ENCODE data around the gene GNAQ.

- TF ChIP-seq CTCF (IDR thresholded peaks at IDR 0.05): no peak
- TF ChIP-seq POLR2A (IDR thresholded peaks at IDR 0.05): no peak
Observed at GRCh38 chr9:77961541-77961940, 70.1 kb downstream of the GNAQ start.
